Loucy (cell line): ENCODE data around the gene DCP2.

Experiments
- H2AFZ ChIP-seq: fragments of 200-600 bp; sonication (generic); 2 replicates; pipeline ENCODE4 v1.6.0; 2016; ENCODE audit warnings: antibody characterized with exemption, mild to moderate bottlenecking, low read length, moderate library complexity
- H3F3A ChIP-seq: fragments of 200-600 bp; 2 replicates; pipeline ENCODE4 v1.6.0; 2016; ENCODE audit warnings: antibody characterized with exemption, low read depth, mild to moderate bottlenecking
- H3K27me3 ChIP-seq: fragments of 200-600 bp; sonication (generic); 2 replicates; pipeline ENCODE4 v1.6.1; 2014; ENCODE audit warnings: low read length, mild to moderate bottlenecking; ENCODE audit not compliant: insufficient read depth, poor library complexity, severe bottlenecking
- H3K36me3 ChIP-seq: fragments of 200-600 bp; sonication (generic); 2 replicates; pipeline ENCODE4 v1.6.1; 2016; ENCODE audit warnings: low read length; ENCODE audit not compliant: insufficient read depth
- H3K4me1 ChIP-seq: fragments of 200-600 bp; sonication (generic); 2 replicates; pipeline ENCODE4 v1.5.1; 2014; ENCODE audit warnings: low read length, mild to moderate bottlenecking; ENCODE audit not compliant: insufficient read depth, poor library complexity, severe bottlenecking
- H3K4me2 ChIP-seq: fragments of 200-600 bp; sonication (generic); 2 replicates; pipeline ENCODE4 v1.6.0; 2014; ENCODE audit warnings: antibody characterized with exemption, low read length, low read depth, mild to moderate bottlenecking; ENCODE audit not compliant: poor library complexity, severe bottlenecking
- H3K4me3 ChIP-seq: fragments of 200-600 bp; sonication (generic); 2 replicates; pipeline ENCODE4 v1.5.1; 2014; ENCODE audit warnings: low read length, mild to moderate bottlenecking, mixed read lengths; ENCODE audit not compliant: poor library complexity, severe bottlenecking
- H3K79me2 ChIP-seq: fragments of 200-600 bp; sonication (generic); 2 replicates; pipeline ENCODE4 v1.6.1; 2014; ENCODE audit warnings: low read length; ENCODE audit not compliant: insufficient read depth
- H3K9ac ChIP-seq: fragments of 200-600 bp; sonication (generic); 2 replicates; pipeline ENCODE4 v1.6.0; 2014; ENCODE audit warnings: mild to moderate bottlenecking, low read depth, low read length, moderate library complexity; ENCODE audit not compliant: poor library complexity, severe bottlenecking
- H3K9me2 ChIP-seq: fragments of 200-600 bp; sonication (generic); replicated peaks from 2 replicates; pipeline ENCODE4 v1.6.1; 2016; ENCODE audit warnings: low read depth, low read length, mixed read lengths
- H3K9me3 ChIP-seq: fragments of 200-600 bp; sonication (generic); 2 replicates; pipeline ENCODE4 v1.6.1; 2014; ENCODE audit warnings: mild to moderate bottlenecking, antibody characterized with exemption, low read length, low read depth; ENCODE audit not compliant: insufficient read depth
- H4K20me1 ChIP-seq: fragments of 200-600 bp; sonication (generic); 2 replicates; pipeline ENCODE4 v1.6.0; 2014; ENCODE audit warnings: antibody characterized with exemption, low read length, mild to moderate bottlenecking; ENCODE audit not compliant: insufficient read depth, poor library complexity, severe bottlenecking
- EZH2phosphoT487 ChIP-seq: fragments of 200-600 bp; IDR thresholded peaks from 2 replicates; pipeline ENCODE4 v1.6.1; 2018; ENCODE audit warnings: antibody characterized with exemption, mild to moderate bottlenecking, moderate library complexity, borderline replicate concordance
- TF ChIP-seq, protein P1 (sequence below): fragments of 200-600 bp; sonication (generic); conservative IDR thresholded peaks from 2 replicates; pipeline ENCODE4 v1.5.1; 2014; ENCODE audit warnings: mild to moderate bottlenecking, antibody characterized with exemption, low read length

DCP2 gene

GRCh38 chr5:113022661-113023060, 46.1 kb downstream of the DCP2 start:
- no peaks in the 10 kb centered on the region for H3K9me2 ChIP-seq
- no peaks in the 10 kb centered on the region for H3F3A ChIP-seq
- TF ChIP-seq, protein P1, sequence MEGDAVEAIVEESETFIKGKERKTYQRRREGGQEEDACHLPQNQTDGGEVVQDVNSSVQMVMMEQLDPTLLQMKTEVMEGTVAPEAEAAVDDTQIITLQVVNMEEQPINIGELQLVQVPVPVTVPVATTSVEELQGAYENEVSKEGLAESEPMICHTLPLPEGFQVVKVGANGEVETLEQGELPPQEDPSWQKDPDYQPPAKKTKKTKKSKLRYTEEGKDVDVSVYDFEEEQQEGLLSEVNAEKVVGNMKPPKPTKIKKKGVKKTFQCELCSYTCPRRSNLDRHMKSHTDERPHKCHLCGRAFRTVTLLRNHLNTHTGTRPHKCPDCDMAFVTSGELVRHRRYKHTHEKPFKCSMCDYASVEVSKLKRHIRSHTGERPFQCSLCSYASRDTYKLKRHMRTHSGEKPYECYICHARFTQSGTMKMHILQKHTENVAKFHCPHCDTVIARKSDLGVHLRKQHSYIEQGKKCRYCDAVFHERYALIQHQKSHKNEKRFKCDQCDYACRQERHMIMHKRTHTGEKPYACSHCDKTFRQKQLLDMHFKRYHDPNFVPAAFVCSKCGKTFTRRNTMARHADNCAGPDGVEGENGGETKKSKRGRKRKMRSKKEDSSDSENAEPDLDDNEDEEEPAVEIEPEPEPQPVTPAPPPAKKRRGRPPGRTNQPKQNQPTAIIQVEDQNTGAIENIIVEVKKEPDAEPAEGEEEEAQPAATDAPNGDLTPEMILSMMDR = no peak
- no peak for TF ChIP-seq EZH2phosphoT487
- peaks cover 29% of the 10 kb centered on the region for H3K4me1 ChIP-seq
- H3K4me3 ChIP-seq = peak overlapping the region; percentile 23
- H3K27me3 ChIP-seq = no peaks in the 10 kb centered on the region
- no peak overlapping the region for H3K9ac ChIP-seq
- H3K4me2 ChIP-seq = peak overlapping the region; percentile 58
- no peak overlapping the region for H2AFZ ChIP-seq
- H3K36me3 ChIP-seq = peaks cover 16% of the 10 kb centered on the region; the same call in 1 of the 2 replicates
- H3K79me2 ChIP-seq = 0 out of 2 replicates have a peak, but pooled peaks cover 8% of the 10 kb centered on the region
- no peaks in the 10 kb centered on the region for H3K9me3 ChIP-seq
- H4K20me1 ChIP-seq = peaks cover 22% of the 10 kb centered on the region

DNA sequence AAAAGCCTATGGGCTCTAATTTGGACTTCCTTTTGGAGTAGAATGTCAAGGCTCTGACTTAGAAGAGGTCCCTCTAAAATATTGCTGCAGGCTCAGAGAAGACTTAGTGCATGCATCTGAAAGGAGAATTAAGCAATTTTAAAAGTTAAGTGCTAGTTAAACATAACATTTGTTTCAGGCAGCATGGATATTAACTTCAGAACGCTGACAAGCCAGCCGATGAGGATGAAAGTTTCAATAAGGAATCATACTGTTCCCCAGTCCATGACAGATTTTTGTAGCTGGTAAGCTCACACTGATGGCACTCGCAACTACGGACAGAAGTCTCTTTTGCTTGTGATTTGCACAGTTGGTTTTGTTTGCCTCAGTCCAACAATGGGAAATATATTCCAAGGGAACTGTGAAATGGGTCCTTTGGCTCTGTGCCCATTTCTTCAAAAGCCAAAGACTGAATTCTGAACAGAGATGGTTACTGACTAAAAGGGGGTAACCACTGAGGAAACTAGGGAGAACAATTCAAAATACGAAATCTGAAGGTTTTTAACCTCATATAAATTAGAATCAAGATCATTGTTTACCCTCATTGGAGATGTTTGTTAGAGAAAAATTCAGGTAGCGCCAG, 47.6 kb downstream of the DCP2 start:
- H3K9me3 ChIP-seq = no peaks in the 10 kb centered on the region
- no peak overlapping the region for H3K4me3 ChIP-seq
- no peaks in the 10 kb centered on the region for H3F3A ChIP-seq
- no peaks in the 10 kb centered on the region for H3K27me3 ChIP-seq
- H3K36me3 ChIP-seq = peaks cover 19% of the 10 kb centered on the region; the same call in 1 of the 2 replicates
- no peak overlapping the region for H3K4me2 ChIP-seq
- peaks cover 14% of the 10 kb centered on the region for H4K20me1 ChIP-seq
- H3K79me2 ChIP-seq = 0 out of 2 replicates have a peak, but pooled peaks cover 8% of the 10 kb centered on the region
- peaks cover 29% of the 10 kb centered on the region for H3K4me1 ChIP-seq
- TF ChIP-seq EZH2phosphoT487 = no peak
- TF ChIP-seq, protein P1 = no peak
- H3K9me2 ChIP-seq = no peaks in the 10 kb centered on the region
- H3K9ac ChIP-seq = no peak overlapping the region
- H2AFZ ChIP-seq = no peak overlapping the region

GRCh38 chr5:113025596-113025995, 49.0 kb downstream of the DCP2 start:
- TF ChIP-seq, protein P1 = no peak
- no peak for TF ChIP-seq EZH2phosphoT487
- H4K20me1 ChIP-seq = peaks cover 14% of the 10 kb centered on the region
- no peaks in the 10 kb centered on the region for H3K27me3 ChIP-seq
- no peak overlapping the region for H3K4me3 ChIP-seq
- H3K79me2 ChIP-seq = 0 out of 2 replicates have a peak, but pooled peaks cover under 1% of the 10 kb centered on the region
- H3K9me2 ChIP-seq = no peaks in the 10 kb centered on the region
- peaks cover 19% of the 10 kb centered on the region; the same call in 1 of the 2 replicates for H3K36me3 ChIP-seq
- peaks cover 25% of the 10 kb centered on the region for H3K4me1 ChIP-seq
- H2AFZ ChIP-seq = no peak overlapping the region
- no peaks in the 10 kb centered on the region for H3K9me3 ChIP-seq
- no peak overlapping the region for H3K4me2 ChIP-seq
- no peaks in the 10 kb centered on the region for H3F3A ChIP-seq
- no peak overlapping the region for H3K9ac ChIP-seq
